Glomerular endothelial cell (primary cell): Measurements from ENCODE around the gene ERCC6L2. TPM values are rescaled to one million over a fixed set of nuclear protein-coding genes. Genes with fewer than 3 reads are reported as not detected.

Experiments used
- DNase-seq: peaks from one replicate; pipeline ENCODE4 v3.0.0-alpha.2; 2011; ENCODE audit warnings: low read depth, low spot score; ENCODE audit errors: extremely low read depth
- total RNA-seq: library from RNA; depleted of rRNA; stranded (reverse); fragments of >200 nt; gene quantifications from 2 replicates; pipeline ENCODE4 v1.2.3, GENCODE V29; 2015

Gene ERCC6L2
- total RNA-seq, 1 donor from 2014 or later: 42.5 TPM

DNA sequence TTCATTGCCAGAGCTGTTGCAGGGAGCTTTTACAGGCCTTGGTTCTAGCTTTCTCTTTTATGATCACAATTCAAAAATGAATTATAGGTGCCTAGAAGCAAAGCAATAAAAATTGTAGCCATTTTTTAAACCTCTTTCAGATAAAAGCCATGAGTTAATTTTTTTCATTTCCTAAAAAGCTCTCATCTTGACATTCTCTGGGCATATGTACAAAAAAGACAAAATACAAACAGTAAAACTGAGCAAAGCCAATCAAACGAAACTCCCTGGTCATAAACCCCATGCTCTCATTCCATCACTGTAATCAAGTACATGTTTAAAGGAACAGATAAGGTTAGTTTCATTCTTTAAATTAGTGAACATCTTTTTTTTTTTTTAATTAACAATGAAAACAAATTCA, 101.9 kb downstream of the ERCC6L2 start:
- DNase-seq: no peak

DNA sequence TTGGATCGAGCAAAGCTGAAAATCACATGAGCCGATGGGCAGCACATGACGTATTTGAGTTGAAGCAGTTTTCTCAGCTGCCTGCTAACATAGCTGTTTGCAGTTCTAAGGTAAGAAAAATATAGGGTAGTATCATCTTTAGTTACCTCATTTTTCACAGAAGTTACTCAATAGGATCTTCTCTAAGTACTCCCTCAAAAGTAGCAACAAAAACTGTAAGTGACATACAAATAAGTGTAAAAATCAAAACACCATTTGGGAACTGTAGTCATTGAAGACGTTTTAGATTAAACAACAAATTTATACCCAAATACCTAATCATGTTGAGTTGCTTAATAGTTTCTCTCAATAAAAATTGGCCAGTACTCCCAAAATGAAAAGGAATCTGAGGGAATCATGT, 102.6 kb downstream of the ERCC6L2 start:
- no peak for DNase-seq

GRCh38 chr9:95979446-95979845, 104.0 kb downstream of the ERCC6L2 start:
- DNase-seq: no peak

GRCh38 chr9:95980262-95981125, 105.0 kb downstream of the ERCC6L2 start:
- DNase-seq: no peak

GRCh38 chr9:95981761-95982390, 106.4 kb downstream of the ERCC6L2 start:
- DNase-seq: no peak

DNA sequence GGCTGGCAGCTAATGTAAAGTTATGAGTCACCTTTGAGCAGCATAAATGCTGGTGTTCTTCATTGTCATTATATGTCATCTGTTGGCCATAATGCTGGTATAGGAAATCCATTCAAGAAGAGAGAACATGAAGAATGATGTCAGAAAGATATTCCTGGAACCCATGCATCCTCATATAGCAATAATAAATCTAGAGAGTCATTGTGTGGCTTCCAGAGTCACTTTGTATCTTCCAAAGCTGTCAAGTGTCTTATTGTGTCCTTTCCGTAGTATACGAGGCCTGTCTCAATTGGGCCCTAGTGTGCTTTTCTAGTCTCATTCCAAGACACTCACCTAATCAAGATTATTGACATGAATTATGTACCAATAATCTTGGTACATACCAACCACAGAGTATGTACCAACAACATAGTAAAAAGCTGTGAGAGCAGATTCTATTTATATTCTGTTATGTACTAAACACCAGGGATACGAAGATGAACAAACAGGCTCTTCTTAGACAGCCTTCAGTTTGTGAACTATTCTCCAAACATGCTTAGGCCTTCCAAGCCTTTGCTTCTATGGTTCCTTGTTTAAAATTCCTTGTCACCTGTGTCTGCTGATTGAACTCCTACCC, 110.1 kb downstream of the ERCC6L2 start:
- DNase-seq: no peak

GRCh38 chr9:95989297-95989696, 113.8 kb downstream of the ERCC6L2 start:
- DNase-seq: no peak

DNA sequence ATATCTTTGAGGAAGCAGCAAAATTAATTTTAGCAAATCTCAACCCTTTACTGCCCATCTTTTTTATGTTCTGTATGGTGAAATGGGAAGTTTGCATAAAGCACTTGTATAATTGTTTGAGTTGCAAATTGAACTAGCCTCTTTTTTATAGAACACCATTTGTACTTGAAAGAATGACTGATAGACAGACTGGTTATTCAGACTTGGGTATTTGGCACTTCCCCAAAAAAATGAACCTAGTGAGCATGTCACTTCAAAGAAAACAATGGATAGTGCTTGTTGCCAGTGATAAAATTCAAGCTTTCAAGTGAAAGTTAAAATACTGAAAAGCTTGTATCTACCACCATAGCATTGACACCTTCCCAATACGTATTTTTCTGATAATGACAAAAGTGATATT, 115.8 kb downstream of the ERCC6L2 start:
- no peak for DNase-seq

DNA sequence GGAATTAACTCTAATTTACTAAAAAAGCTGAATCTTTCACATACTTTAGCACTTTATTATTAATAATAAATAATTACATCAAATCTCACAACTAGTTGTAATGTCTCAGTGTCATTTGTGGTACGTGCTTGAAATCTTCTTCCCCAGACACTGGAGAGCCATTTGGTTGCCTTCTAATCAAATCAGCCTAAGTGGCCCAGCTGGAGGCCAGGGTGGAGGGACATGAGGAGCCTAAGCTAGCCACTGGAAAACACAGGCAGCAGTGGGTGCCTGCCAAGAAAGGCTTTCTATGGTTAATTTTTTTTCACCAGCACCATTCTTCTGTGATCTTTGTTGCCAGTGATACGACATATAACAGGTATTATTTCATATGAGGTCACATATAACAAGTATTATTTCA, 117.0 kb downstream of the ERCC6L2 start:
- no peak for DNase-seq

- DNase-seq: no peak
Observed at GRCh38 chr9:95993337-95993736, 117.8 kb downstream of the ERCC6L2 start.

DNA sequence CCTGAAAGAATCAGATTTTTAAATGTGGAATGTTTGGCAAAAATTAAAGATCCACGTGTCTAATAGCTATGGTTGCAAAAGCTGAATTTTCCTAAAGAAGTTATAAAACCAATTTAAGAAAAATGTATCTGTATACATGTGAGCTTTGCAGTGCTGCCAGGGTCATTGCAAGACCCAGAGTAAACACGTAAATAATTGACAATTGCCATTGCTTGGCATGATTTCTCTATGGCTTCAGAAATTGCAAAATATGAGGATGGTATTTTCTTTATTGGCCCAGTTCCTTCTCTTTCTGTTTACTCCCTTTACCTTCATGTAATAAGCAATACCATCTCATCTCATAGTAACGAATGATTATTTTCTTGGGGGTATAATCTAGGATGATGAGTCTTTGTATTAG, 123.9 kb downstream of the ERCC6L2 start:
- DNase-seq: no peak

DNA sequence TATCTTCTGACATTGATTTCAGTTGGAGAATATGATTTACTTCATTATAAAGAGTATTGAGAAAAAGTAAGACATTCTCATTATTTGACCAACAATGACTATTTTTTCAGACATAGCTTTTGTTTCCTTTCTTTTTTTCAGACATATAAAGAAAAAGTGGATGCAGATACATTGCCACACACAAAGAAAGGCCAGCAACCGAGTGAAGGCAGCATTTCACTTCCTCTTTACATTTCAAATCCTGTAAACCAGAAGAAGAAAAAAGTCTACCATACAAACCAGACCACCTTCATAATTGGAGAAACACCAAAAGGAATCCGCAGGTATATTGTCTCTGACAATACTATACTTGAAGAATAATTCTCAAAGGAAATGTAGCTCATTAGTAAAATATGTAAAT, 128.9 kb downstream of the ERCC6L2 start:
- DNase-seq: no peak

GRCh38 chr9:96006296-96006879, 130.9 kb downstream of the ERCC6L2 start:
- DNase-seq: no peak

- no peak for DNase-seq
Observed at GRCh38 chr9:96006961-96007360, 131.5 kb downstream of the ERCC6L2 start.

DNA sequence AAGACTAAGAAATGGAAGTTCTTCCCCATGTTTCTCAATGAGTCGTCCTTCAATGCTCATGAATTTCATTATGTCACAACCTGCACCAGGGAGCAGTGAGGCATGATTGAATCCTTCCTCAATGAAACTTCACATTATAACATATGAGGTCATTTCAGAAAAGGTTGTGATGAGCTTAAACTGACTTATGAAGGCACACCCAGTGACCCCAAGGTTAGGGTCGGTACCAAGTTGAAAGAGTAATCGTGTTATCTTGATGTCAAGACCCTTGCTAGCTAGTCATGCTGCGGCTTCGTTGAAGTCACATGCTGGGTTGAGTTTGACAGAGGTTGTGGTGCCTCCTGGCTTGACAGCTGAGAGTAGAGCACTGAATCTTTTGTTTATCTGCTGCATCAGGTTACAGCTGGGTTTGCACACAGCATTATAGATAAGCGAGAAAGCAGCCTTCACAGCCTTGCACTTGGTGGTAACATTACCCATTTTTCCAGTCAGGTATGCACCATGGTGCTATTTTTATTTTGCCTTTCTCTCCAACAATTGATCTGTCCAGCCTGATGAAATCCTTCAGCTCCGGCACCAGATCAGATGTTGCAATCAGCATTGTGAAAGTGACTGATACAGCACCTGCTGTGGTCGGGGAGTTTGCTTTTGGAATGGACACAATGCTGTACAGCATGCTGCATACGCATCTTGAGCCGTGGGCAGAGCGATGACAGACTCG, 133.2 kb downstream of the ERCC6L2 start:
- no peak for DNase-seq

GRCh38 chr9:96009223-96009602, 133.7 kb downstream of the ERCC6L2 start:
- no peak for DNase-seq

GRCh38 chr9:96009690-96010472, 134.4 kb downstream of the ERCC6L2 start:
- no peak for DNase-seq

DNA sequence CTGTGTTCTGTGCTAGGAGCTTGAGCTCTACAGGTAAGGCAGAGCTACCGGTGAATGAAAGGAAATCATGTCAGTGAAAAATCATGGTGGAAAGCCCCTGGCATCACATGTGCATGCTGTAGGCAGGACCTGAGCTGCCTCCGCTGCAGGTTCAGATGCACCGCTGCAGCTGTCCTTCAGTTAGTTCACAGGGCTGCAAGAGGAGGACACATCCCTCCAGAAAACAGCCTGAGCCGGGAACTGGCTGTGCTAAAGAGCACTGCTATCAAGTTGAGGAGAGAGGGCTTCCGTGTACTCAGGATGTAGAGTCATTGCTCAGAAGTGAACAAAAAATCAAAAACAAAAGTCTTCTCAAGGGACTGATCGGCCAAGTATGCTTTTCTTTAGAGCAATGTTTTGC, 138.6 kb downstream of the ERCC6L2 start:
- no peak for DNase-seq

GRCh38 chr9:96015876-96016686, 140.6 kb downstream of the ERCC6L2 start:
- no peak for DNase-seq
